Measurements from ENCODE around the gene AVPR1A.
A peak's percentile ranks its signal among the peaks of the same experiment; 100 is the strongest.

The AVPR1A gene

GRCh38 chr12:63132201-63132600 lies 18.8 kb downstream of the AVPR1A start:
- no peak for TF ChIP-seq CTCF (IDR thresholded peaks at IDR 0.05)

DNA sequence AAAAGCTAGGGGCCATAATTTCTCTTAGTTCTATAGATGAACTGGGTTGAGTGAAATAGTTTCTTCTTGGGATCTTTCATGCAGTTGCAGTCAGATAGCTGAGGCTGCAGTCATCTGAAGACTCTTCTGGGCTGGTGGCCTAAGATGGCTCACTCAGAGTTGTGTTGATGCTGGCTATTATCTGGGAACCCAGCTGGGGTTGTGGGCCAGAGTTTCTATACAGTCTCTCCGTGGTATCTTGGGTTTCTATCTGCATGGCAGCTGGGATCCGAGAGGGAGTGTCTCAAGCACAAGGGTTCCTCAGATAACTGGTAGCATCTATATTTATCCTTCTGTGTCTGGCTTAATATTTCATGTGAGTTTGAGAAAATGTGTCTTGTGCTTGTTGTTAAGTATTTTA lies 21.1 kb downstream of the AVPR1A start:
- TF ChIP-seq CTCF (IDR thresholded peaks at IDR 0.05), result no peak

DNA sequence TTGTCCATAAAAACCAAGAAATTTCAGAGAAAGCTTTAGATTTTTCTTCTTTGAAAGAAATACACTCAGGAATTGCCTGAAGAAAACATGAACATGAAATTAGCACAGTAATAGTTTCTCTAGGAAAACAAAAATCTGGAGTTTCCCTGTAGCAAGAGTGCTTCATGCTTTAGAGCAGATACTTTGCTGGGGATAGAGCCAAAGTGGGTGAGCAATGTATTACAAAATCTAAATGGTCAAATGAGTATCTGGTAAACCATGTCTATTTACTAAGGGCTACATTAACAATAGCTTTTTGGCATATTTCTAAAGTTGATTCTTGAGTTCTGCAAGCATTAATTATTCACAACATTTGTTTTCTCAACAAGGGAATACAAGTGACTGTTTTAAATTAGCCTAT lies 26.2 kb downstream of the AVPR1A start:
- no peak for TF ChIP-seq CTCF (IDR thresholded peaks at IDR 0.05)

GRCh38 chr12:63103494-63104131 lies 47.4 kb downstream of the AVPR1A start:
- peak; percentile 92 for TF ChIP-seq CTCF (IDR thresholded peaks at IDR 0.05)

DNA sequence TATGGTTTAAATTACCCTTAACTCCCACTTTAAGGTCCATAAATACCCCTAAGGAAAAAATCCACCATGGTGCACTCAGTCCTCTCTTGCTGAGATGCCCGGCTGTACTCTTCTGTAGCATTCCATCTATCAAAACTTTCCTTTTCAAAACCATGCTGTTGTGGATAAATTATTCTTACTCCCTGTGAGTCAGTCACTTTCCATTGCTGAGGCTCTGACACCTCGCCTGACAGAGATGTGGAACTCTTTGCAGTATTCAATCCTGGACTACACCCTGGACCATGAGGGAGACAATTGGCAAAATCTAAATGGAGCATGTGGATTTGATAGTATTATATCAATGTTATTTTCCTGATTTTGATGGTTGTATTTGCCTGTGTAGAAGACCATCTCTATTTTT lies 49.1 kb downstream of the AVPR1A start:
- no peak for TF ChIP-seq CTCF (IDR thresholded peaks at IDR 0.05)

DNA sequence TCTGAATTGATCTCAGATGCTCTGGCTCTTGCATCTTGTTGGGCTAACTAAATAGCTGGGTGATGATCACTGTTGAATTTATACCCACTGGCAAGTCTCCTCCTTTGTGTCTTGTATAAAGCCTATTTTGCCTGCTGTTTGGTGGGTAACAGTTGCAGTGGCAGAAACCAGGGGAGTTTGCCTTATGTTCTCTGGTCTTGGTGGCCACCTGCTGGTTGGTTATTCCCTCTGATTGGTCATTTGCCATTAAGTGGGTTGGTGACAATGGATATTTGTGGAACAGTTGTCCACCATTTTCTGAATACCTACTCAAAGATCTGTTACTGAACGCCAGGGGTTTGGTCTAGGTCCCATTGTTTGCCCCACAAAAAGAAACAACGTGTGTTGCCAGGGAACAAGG lies 52.1 kb downstream of the AVPR1A start:
- peak; percentile 27; the same call in 1 of the 2 replicates for TF ChIP-seq CTCF (IDR thresholded peaks at IDR 0.05)

- TF ChIP-seq CTCF (IDR thresholded peaks at IDR 0.05), result no peak
Observed at GRCh38 chr12:63095369-63095980, 55.5 kb downstream of the AVPR1A start.

Measured in LNCAP (cell line).